ENCODE measurements around the gene TEDDM1. TPM values are rescaled to one million over a fixed set of nuclear protein-coding genes. Genes with fewer than 3 reads are reported as not detected.

TEDDM1 gene
- total RNA-seq, 2 donors from 2014 or later = not detected

DNA sequence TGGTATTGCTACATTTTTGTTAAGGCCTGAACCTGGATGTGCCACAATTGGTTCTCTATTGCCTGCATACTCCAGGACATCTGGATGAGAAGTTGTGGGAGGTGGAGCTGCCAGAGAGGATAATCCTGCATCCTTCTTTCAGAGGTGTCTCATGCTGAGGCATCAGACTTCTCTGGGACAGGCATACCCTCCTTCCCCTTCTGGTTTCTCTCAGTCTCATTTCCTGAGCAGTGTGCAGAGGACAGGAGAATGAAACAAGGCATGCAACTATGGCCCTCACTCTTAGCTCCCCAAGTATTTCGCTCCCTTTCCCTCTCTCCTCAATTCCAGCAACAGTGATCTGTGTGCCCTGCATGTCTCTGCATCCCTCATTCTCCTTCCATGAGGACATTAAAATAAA, 41.9 kb upstream of the TEDDM1 start:
- H3K27me3 ChIP-seq = no peaks in the 10 kb centered on the region
- DNase-seq = no peak
- H3K4me3 ChIP-seq = no peak overlapping the region
- no peaks in the 10 kb centered on the region for H3K9me3 ChIP-seq
- no peak overlapping the region for H3K27ac ChIP-seq
- H3K4me1 ChIP-seq = no peaks in the 10 kb centered on the region
- intact Hi-C loops (cut with DNase I) = no loop called here
- no peak for TF ChIP-seq CTCF (IDR thresholded peaks at IDR 0.05)
- H3K36me3 ChIP-seq = no peaks in the 10 kb centered on the region
- H3K9ac ChIP-seq (ENCODE audit: low read depth in 2 of 2, low read length in 2 of 2) = no peak overlapping the region

GRCh38 chr1:182441719-182442118, 41.3 kb upstream of the TEDDM1 start:
- Histone ChIP-seq H3K27me3 (no peaks in the 10 kb centered on the region), H3K27ac (no peak overlapping the region), H3K9ac (ENCODE audit: low read depth in 2 of 2, low read length in 2 of 2) (no peak overlapping the region), H3K4me3 (no peak overlapping the region), H3K36me3 (no peaks in the 10 kb centered on the region), H3K9me3 (no peaks in the 10 kb centered on the region), H3K4me1 (no peaks in the 10 kb centered on the region)
- intact Hi-C loops (cut with DNase I) = no loop called here
- DNase-seq = no peak
- no peak for TF ChIP-seq CTCF (IDR thresholded peaks at IDR 0.05)

GRCh38 chr1:182438326-182438725, 37.9 kb upstream of the TEDDM1 start:
- no peak for DNase-seq
- H3K4me1 ChIP-seq = no peaks in the 10 kb centered on the region
- no peaks in the 10 kb centered on the region for H3K9me3 ChIP-seq
- intact Hi-C loops (cut with DNase I) = no loop called here
- no peak overlapping the region for H3K4me3 ChIP-seq
- H3K27ac ChIP-seq = no peak overlapping the region
- no peak for TF ChIP-seq CTCF (IDR thresholded peaks at IDR 0.05)
- H3K27me3 ChIP-seq = no peaks in the 10 kb centered on the region
- H3K9ac ChIP-seq (ENCODE audit: low read depth in 2 of 2, low read length in 2 of 2) = no peak overlapping the region
- H3K36me3 ChIP-seq = no peaks in the 10 kb centered on the region

DNA sequence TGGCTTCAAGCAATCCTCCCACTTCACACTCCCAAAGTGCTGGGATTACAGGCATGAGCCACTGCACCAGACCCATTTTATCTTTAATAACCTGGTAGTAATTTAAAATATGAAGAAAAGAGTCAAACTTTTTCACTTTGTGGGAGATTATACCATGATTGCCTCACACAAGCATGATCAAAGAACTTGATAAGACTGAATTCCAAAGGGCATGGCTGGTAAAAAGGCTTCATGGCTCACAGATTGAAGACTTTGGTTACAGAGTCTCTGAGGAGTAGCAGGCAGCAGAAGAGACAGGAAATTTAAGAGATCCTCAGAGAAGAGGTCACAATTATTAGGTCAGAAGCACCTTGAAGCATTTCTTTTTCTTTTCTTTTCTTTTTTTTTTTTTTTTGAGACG, 33.1 kb upstream of the TEDDM1 start:
- Histone ChIP-seq H3K27ac (no peak overlapping the region), H3K4me3 (no peak overlapping the region), H3K27me3 (no peaks in the 10 kb centered on the region), H3K9ac (ENCODE audit: low read depth in 2 of 2, low read length in 2 of 2) (no peak overlapping the region), H3K4me1 (no peaks in the 10 kb centered on the region), H3K9me3 (no peaks in the 10 kb centered on the region), H3K36me3 (no peaks in the 10 kb centered on the region)
- no peak for TF ChIP-seq CTCF (IDR thresholded peaks at IDR 0.05)
- intact Hi-C loops (cut with DNase I) = no loop called here
- DNase-seq = no peak

DNA sequence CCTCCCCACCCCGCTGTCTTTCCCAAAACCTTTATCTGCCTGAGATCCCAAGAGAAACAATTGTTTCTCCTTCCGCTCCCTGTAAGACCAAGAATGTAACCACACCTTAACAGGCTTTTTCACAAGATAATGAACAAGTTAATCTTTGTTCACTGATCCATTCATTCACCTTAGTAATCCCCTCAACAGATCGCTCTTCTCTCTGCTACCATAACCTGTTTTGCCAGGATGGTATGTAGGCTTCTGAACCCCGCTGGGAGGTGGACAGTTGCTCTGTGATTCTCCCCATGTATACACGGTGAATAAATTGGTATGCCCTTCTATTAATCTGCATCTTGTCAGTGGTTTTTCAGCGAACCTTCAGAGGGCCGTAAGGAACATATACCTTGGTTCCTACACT, 30.8 kb upstream of the TEDDM1 start:
- Histone ChIP-seq H3K9ac (ENCODE audit: low read depth in 2 of 2, low read length in 2 of 2) (no peak overlapping the region), H3K9me3 (no peaks in the 10 kb centered on the region), H3K4me1 (no peaks in the 10 kb centered on the region), H3K27me3 (no peaks in the 10 kb centered on the region), H3K27ac (no peak overlapping the region), H3K4me3 (no peak overlapping the region), H3K36me3 (no peaks in the 10 kb centered on the region)
- intact Hi-C loops (cut with DNase I) = no loop called here
- no peak for DNase-seq
- no peak for TF ChIP-seq CTCF (IDR thresholded peaks at IDR 0.05)

Measured in colonic mucosa (tissue), 4 donors.